ENCODE measurements around the gene CD37. TPM values are rescaled to one million over a fixed set of nuclear protein-coding genes. Genes with fewer than 3 reads are reported as not detected.
"Not testable (repeated sequence)": the region's sequence is repeated elsewhere in the genome, so short reads cannot be mapped to it uniquely, and the experiment has no call there.

The CD37 gene
- total RNA-seq, 1 donor from 2014 or later: not detected

GRCh38 chr19:49326165-49326704 is 9.0 kb upstream of the CD37 start:
- H3K27me3 ChIP-seq (ENCODE audit: control insufficient read depth, insufficient read depth, low read length): no peaks in the 10 kb centered on the region
- no peak for FAIRE-seq
- no peak for DNase-seq (ENCODE audit: low read depth)
- no peaks in the 10 kb centered on the region for H3K36me3 ChIP-seq (ENCODE audit: control insufficient read depth, insufficient read depth, low read length)
- no peak overlapping the region for H3K4me3 ChIP-seq (ENCODE audit: low read depth, low read length)
- TF ChIP-seq, protein P1, sequence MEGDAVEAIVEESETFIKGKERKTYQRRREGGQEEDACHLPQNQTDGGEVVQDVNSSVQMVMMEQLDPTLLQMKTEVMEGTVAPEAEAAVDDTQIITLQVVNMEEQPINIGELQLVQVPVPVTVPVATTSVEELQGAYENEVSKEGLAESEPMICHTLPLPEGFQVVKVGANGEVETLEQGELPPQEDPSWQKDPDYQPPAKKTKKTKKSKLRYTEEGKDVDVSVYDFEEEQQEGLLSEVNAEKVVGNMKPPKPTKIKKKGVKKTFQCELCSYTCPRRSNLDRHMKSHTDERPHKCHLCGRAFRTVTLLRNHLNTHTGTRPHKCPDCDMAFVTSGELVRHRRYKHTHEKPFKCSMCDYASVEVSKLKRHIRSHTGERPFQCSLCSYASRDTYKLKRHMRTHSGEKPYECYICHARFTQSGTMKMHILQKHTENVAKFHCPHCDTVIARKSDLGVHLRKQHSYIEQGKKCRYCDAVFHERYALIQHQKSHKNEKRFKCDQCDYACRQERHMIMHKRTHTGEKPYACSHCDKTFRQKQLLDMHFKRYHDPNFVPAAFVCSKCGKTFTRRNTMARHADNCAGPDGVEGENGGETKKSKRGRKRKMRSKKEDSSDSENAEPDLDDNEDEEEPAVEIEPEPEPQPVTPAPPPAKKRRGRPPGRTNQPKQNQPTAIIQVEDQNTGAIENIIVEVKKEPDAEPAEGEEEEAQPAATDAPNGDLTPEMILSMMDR (IDR thresholded peaks at IDR 0.05; ENCODE audit: insufficient read depth, low read length, severe bottlenecking): no peak

DNA sequence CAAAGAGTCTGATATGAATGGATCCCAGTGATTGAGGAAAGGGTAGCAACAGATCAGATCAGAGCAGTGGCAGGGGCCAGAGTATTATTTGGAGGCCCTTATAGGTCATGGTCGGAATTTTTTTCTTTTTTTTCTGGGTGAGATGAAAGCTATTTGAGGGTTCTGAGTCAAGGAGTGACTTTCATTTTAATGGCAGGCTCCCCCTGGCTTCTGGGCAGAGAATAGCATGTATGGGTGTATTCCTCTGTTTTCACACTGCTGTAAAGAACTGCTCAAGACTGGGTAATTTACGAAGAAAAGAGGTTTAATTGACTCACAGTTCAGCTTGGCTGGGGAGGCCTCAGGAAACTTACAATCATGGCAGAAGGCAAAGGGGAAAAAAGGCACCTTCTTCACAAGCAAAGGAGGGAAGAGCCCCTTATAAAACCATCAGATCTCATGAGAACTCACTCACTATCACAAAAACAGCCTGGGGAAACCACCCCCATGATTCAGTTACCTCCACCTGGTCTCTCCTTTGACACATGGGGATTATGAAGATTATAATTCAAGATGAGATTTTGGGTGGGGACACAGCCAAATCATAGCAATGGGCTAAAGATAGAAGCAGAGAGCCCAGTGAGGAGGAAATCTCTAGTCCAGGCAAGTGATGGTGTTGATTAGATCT is 7.2 kb upstream of the CD37 start:
- FAIRE-seq (no peak), DNase-seq (ENCODE audit: low read depth) (peak; percentile 36)
- TF ChIP-seq, protein P1 (IDR thresholded peaks at IDR 0.05; ENCODE audit: insufficient read depth, low read length, severe bottlenecking): peak; percentile 70
- Histone ChIP-seq H3K4me3 (ENCODE audit: low read depth, low read length) (no peak overlapping the region), H3K36me3 (ENCODE audit: control insufficient read depth, insufficient read depth, low read length) (no peaks in the 10 kb centered on the region), H3K27me3 (ENCODE audit: control insufficient read depth, insufficient read depth, low read length) (no peaks in the 10 kb centered on the region)

GRCh38 chr19:49328741-49329140 is 6.5 kb upstream of the CD37 start:
- Histone ChIP-seq H3K27me3 (ENCODE audit: control insufficient read depth, insufficient read depth, low read length) (no peaks in the 10 kb centered on the region), H3K4me3 (ENCODE audit: low read depth, low read length) (no peak overlapping the region), H3K36me3 (ENCODE audit: control insufficient read depth, insufficient read depth, low read length) (no peaks in the 10 kb centered on the region)
- no peak for FAIRE-seq
- DNase-seq (ENCODE audit: low read depth): no peak
- TF ChIP-seq, protein P1 (IDR thresholded peaks at IDR 0.05; ENCODE audit: insufficient read depth, low read length, severe bottlenecking): no peak

DNA sequence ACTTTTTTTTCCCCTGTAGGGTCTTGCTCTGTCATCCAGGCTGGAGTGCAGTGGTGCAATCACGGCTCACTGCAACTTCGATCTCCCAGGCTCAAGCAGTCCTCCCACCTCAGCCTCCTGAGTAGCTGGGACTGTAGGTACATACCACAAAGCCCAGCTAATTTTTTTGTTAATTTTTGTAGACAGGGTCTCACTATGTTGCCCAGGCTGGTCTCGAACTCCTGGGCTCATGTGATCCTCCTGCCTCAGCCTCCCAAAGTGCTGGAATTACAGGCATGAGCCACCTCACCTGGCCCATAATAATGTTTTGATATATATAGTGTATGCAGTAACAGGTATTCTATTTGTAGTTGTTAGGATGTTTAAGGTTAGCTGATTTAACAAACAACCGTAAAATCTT is 4.0 kb upstream of the CD37 start:
- not testable (repeated sequence) for FAIRE-seq; H3K4me3 ChIP-seq (ENCODE audit: low read depth, low read length); DNase-seq (ENCODE audit: low read depth); H3K36me3 ChIP-seq (ENCODE audit: control insufficient read depth, insufficient read depth, low read length); H3K27me3 ChIP-seq (ENCODE audit: control insufficient read depth, insufficient read depth, low read length)

GRCh38 chr19:49331616-49332055 is 3.6 kb upstream of the CD37 start:
- no peaks in the 10 kb centered on the region for H3K36me3 ChIP-seq (ENCODE audit: control insufficient read depth, insufficient read depth, low read length)
- no peak overlapping the region for H3K4me3 ChIP-seq (ENCODE audit: low read depth, low read length)
- H3K27me3 ChIP-seq (ENCODE audit: control insufficient read depth, insufficient read depth, low read length): no peaks in the 10 kb centered on the region
- FAIRE-seq (peak; percentile 18), DNase-seq (ENCODE audit: low read depth) (peak; percentile 61)
- TF ChIP-seq, protein P1 (IDR thresholded peaks at IDR 0.05; ENCODE audit: insufficient read depth, low read length, severe bottlenecking): no peak

DNA sequence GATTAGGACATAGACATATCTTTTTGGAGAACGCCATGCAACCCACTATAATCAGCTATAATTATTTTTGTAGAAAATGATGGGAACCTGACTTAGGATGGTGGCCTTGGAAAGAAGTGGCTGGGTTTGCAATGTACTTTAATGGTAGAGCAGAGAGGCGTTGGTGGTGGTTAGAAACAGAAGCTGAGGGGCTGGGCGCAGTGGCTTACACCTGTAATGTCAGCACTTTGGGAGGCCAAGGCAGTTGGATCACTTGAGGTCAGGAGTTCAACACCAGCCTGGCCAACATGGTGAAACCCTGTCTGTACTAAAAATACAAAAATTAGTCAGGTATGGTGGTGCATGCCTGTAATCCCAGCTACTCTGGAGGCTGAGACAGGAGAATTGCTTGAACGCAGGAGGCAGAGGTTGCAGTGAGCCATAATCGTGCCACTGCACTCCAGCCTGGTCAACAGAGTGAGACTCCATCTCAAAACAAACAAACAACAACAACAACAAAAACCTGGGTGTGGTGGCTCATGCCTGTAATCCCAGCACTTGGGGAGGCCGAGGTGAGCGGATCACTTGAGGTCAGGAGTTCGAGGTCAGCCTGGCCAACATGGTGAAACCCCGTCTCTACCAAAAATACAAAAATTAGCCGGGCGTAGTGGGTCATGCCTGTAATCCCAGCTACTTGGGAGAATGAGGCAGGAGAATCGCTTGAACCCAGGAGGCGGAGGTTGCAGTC is 2.4 kb upstream of the CD37 start:
- not testable (repeated sequence) for H3K4me3 ChIP-seq (ENCODE audit: low read depth, low read length); H3K27me3 ChIP-seq (ENCODE audit: control insufficient read depth, insufficient read depth, low read length); FAIRE-seq; DNase-seq (ENCODE audit: low read depth); H3K36me3 ChIP-seq (ENCODE audit: control insufficient read depth, insufficient read depth, low read length)

Data from bronchial epithelial cell (primary cell).